ENCODE data around the gene TIMM10B.

TIMM10B gene, protein sequence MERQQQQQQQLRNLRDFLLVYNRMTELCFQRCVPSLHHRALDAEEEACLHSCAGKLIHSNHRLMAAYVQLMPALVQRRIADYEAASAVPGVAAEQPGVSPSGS

DNA sequence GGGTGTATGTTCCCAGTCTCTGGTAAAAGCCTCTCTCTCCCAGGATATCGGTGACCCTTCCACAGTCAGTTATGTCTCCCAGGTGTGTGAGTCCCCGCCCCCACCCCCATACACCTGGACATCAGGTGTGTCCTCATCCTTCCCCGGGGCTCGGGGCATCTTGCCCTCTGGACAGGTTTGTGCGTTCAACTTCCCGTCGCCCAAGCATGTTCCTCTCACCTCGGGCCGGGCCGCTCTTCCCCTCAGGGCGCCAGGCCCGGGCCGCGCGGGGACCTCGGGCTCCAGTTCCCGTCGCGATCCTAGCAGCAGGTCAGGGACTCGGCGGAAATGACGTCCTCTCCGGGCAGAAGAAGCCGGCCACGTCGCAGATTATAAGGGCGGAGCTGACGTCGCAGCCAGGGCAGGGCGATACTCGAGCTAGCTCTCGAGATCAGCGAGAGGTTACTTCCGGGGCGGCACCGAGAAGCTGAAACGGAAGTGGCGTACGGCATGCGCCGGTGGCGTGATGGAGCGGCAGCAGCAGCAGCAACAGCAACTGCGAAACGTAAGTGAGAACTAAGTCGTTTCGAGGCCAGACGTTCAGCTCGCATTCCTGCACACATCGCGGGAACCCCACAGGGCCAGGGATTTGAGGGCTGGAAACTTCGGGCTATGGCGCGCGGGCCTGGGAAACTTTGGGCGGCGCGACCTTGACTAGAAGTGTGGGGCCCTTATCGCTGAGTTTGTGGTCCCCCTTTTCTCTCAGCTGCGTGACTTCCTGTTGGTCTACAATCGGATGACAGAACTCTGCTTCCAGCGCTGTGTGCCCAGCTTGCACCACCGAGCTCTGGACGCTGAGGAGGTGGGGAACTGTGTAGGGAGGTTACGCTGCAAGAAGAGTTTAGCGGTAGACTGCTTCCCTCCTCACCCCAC lies at the start of gene TIMM10B, which contains the start of gene ARFIP2:
TIMM10B (plus strand) TSS at position 490 of the 912 bp plus-strand sequence; CDS start at position 506, 16 bp downstream.
ARFIP2 (minus strand) TSS at position 320 of the 912 bp plus-strand sequence. CDS start 910 bp downstream, outside the sequence.
- DNase-seq (ENCODE audit: low spot score): peak; percentile 98

GRCh38 chr11:6431861-6432260 lies 49.4 kb upstream of the TIMM10B start:
- DNase-seq (ENCODE audit: low spot score): no peak

DNA sequence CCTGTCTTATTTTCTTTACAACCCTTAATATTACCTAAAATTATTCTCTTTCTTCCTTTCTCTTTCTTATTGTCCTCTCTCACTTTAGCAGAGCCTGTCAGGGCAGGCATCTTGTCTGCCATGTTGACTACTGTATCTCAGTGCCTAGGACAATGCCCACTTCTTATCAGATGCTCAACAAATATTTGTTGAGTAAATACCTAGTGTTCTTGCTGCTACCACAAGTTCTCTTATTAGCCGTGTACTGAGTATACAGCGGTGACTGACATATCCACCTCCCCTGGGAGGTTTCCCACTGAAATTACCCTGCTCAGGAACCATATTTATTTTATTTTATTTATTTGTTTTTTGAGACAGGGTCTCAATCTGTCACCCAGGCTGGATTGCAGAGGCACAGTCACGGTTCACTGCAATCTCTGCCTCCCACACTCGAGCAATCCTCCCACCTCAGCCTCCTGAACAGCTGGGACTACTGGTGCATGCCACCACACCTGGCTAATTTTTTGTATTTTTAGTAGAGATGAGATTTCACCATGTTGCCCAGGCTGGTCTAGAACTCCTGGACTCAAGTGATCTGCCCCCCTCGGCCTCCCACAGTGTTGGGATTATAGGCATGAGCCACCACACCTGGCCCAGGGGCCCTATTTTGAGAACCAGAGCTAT lies 47.2 kb upstream of the TIMM10B start:
- peak; percentile 9 for DNase-seq (ENCODE audit: low spot score)

GRCh38 chr11:6437423-6437822 lies 43.9 kb upstream of the TIMM10B start:
- DNase-seq (ENCODE audit: low spot score): no peak

DNA sequence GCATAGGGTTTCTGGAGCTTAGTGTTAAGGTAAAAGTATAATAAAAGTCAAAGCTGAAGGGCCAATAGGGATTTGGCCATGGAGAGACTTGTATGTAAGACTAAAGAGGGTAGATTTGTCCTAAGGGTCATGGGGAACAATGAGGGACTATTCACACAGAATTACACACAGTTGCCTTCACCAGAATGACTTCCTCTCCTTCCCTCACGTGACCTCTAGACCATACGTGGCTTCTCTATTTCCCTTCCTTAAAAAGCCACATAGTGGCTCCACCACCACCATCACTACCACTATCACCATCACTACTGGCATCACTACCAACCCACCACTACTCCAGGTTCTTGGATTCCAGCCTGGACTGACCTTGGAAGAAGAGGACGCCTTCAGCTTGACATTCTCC lies 43.3 kb upstream of the TIMM10B start:
- DNase-seq (ENCODE audit: low spot score): no peak

GRCh38 chr11:6438979-6439571 lies 42.2 kb upstream of the TIMM10B start:
- peak; percentile 67 for DNase-seq (ENCODE audit: low spot score)

DNA sequence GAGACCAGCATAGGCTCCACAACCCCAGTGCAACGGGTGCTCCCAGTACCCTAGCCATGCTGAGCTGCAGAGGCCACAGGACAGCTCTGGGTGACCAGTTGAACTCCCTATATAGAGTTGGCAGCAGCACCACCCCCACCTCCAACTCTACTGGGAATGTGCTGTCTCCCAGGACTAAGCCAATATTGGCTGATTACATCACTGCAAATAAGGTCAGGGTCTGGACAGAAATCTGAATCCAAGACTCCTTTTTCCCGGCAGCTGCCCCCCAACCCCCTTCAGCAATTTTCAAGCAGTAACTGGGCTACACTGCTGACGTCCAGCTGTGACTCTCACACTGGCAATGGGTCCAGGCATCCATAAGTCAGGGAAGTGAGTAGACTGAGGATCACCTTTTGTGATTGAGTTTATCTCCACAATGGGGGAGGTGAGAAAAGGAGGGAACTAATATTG lies 40.4 kb upstream of the TIMM10B start, which contains the start of gene HPX:
HPX (minus strand) TSS at position 82 of the 453 bp plus-strand sequence; CDS start at position 58, 24 bp downstream.
- DNase-seq (ENCODE audit: low spot score): no peak

- no peak for DNase-seq (ENCODE audit: low spot score)
Observed at GRCh38 chr11:6442441-6442840, 38.9 kb upstream of the TIMM10B start.

DNA sequence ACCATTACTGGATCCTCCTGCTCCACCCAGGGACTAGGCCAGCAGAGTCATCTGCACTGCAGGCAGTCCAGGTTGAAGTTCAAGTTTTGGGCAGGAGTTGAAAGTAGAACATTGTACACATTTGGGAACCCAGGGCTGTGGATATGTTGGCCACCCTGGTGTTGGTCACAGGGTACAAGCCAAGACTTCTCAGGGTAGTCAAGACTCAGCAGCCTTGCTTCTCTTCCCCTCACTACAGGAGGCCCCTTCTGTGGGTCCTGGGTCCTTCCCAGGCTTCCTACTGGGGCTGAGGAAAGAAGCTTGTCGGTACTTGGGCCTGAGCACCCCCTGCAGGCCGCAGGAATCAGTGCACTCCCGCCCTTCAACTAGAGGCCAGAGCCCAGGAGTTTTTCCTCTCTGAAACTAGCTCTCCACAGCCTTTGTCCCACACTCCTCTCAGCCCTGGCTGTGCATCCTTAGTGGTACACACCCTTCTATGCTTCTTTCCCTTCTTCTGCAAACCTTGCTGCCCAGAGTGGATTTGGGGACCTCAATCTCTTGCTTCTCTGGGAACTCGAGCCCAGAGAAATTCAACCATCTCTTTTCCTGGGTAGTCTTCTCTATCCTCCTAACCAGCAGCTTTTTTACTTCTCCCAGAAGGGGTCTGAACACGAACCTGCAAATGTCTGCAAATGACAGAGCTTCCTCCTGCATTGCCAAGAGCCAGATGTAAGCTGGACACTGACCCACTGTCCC lies 37.9 kb upstream of the TIMM10B start:
- peak; percentile 58 for DNase-seq (ENCODE audit: low spot score)

GRCh38 chr11:6448574-6448973 lies 32.7 kb upstream of the TIMM10B start:
- DNase-seq (ENCODE audit: low spot score): no peak

- no peak for DNase-seq (ENCODE audit: low spot score)
Observed at GRCh38 chr11:6452219-6452618, 29.1 kb upstream of the TIMM10B start.

GRCh38 chr11:6453152-6453551 lies 28.1 kb upstream of the TIMM10B start:
- DNase-seq (ENCODE audit: low spot score): no peak

GRCh38 chr11:6455070-6455469 lies 26.2 kb upstream of the TIMM10B start:
- DNase-seq (ENCODE audit: low spot score): no peak

DNA sequence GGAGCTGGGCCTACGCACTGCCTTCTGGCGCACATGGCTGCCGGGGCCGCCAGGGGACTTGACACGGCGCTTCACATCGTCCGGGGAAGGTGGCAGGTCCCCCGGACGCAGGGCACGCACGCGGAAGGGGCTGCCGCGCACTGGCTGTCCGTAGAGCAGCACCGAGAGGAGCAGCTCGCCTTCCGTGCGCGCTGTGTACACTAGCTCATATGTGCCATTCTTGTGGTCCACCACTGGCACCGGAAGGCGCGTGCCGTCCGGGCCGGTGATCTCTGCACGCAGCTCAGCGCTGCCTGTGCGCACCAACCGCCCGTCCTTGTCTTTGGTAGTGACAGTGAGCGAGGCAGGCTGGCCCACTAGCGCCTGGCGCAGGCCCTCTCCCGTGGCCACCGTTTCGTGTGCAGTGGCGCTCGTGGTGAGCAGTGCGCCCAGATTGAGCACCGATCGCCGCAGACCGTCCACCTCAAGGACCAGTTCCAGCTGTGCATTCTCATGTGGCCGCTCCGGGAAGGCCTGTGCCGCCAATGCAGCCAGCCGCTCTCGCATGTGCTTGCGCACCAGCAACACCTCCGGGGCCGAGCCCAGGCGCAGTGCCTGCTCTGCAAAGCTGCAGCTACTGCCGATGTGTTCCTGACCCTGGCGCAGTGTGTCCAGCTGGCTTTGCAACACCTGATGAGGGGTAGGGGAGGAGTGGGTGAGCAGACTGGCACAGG lies 24.8 kb upstream of the TIMM10B start:
- DNase-seq (ENCODE audit: low spot score): no peak

- DNase-seq (ENCODE audit: low spot score): no peak
Observed at GRCh38 chr11:6457581-6458320, 23.6 kb upstream of the TIMM10B start.

GRCh38 chr11:6458352-6459098 lies 22.8 kb upstream of the TIMM10B start:
- DNase-seq (ENCODE audit: low spot score): no peak

DNA sequence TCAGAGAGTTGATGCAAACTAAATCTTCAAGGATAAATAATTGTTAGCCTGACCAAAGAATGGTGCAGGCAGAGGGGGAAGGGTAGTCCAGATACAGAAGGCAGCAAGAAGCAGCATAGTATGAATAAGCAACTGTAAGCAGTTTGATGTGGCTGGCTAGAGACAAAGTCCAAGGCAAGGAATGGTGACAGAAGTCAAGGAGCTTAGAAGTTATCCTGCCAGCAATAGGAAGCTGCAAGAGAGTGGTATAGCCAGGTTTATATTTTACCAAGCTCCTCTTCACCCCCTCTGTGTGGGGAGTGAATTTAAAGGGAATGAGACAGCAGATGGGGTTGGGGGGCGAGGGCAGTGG lies 22.2 kb upstream of the TIMM10B start:
- DNase-seq (ENCODE audit: low spot score): no peak

DNA sequence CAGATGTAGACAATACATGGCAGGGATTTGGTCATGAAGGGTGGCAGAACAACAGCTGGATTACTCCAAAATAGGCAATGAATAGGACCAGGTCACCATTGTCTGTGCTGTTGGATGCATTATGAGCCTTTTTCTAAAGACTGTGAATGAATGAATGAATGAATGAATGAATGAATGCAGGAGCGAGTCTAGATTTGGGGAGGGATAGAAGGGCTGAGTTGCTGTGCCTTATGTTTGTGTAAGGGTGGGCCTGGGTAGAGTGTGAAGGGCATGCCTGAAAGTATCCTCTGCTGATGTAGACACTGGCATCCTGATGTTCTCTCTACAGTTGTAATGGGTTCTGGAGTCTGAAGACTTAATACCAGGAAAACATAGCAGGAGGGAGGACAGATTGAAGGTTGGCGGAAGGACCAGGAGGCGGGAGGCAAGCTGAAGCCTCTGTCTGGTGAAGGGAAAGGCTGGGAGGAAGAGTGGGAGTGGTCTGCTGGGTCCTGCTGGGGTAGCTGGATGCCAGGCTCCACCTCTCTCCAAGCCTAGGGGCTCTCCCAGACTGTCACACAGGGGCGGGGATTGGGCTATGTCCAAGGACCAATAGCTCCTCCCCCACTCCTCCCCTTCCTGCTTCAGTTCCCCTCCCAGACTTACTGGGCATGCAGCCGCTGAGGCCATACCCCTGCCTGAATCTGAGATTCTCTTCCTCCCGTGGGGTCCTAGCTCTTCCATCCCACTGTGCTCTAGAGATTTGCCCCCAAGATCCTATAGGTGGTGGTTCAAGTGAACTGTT lies 12.4 kb upstream of the TIMM10B start:
- DNase-seq (ENCODE audit: low spot score): peak; percentile 48

DNA sequence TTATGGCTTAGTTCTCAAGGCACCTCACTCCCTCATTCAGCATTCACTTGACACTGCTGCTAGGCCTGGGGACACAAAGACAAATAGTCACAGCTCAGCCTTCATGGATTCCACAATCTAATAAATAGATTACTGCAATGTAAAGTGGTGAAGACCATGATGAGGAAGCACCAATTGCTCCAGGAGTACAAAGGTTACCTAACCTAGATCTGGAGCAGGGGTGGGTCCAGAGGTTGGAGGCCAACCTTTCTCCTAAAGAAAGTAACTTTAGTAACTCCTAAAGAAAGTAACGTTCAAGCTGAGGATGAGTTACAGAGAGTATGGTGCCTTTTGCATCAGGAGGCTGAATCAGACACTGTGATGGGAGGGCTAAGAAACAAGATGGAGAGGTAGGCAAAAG lies 11.7 kb upstream of the TIMM10B start:
- no peak for DNase-seq (ENCODE audit: low spot score)
